Activated CD4-positive, alpha-beta T cell treated with anti-CD3 and anti-CD28 coated beads, Interleukin-2, Interleukin-4, amounts not matched to agents 100 ng/mL and 50 ng/mL, durations not matched to agents 16 hours and 8 hours (primary cell): ENCODE results near the gene CAMTA1.

Source experiments
- DNase-seq: peaks from one replicate; pipeline ENCODE4 v3.0.0-alpha.2; 2020; ENCODE audit warnings: low spot score

CAMTA1 gene

GRCh38 chr1:7196036-7196911 is 411.0 kb downstream of the CAMTA1 start:
- no peak for DNase-seq

DNA sequence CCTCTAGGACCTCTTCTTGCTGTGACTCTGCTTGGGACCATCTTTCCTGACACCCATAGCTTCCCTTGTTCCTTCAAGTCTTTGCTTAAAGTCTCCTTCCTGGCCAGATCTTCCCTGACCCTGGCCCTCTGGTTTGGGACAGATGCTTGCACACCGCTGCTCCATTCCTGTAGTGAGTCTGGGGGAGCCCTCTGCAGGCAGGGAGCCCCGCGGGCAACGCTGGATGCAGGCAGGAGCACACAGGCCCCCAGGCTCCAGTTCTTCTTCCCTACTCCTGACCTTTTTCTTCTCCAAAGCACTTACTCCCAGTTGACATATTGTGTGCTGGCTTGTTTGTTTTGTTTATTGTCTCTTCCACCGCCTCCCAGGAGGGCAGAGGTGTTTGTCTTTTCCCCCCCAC is 413.4 kb downstream of the CAMTA1 start:
- no peak for DNase-seq

- DNase-seq = no peak
These were observed 414.0 kb downstream of the CAMTA1 start for GRCh38 chr1:7199077-7199779.

- DNase-seq = peak; percentile 48
These were observed 422.8 kb downstream of the CAMTA1 start for GRCh38 chr1:7207875-7208646.

GRCh38 chr1:7208647-7209180 is 423.5 kb downstream of the CAMTA1 start:
- no peak for DNase-seq

- no peak for DNase-seq
These were observed 424.1 kb downstream of the CAMTA1 start for GRCh38 chr1:7209336-7209735.

GRCh38 chr1:7218210-7218832 is 433.1 kb downstream of the CAMTA1 start:
- DNase-seq = peak; percentile 41

DNA sequence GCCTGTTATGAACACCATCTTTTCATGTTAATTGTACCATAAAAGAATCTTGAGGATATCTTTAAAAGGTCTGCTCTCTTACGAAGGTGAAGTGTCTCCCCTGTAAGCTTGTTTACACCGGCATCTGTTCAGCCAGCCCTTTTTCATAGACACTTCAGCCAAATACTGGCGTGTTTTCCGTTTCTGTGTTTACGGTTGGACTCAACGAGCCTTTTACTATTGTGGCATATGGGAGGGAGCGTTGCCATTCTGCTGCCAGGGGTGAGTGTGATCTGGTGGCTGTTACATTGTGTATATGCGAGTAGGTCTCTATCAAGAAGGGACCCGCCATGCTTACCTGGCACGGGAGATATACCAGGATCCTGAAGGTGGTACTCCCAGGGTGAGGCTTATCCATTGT is 433.8 kb downstream of the CAMTA1 start:
- DNase-seq = no peak

DNA sequence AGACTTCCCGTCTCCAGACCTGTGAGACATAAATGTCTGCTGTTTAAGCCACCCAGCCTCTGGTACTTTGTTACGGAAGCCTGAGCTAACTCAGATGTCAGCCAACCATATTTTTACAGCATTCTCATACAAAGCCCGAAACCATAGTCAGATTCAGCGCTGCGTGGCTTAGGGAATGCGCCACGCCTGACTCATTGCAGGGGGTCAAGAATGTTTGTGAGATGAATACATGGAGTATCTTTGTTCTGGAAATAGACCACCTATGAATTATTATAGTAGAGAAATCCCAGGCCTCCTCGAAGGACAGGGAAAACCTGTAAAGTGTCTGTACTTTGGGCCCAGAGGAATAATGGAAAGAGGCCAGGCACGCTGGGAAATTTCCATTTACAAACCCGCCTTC is 434.8 kb downstream of the CAMTA1 start:
- DNase-seq = no peak

- DNase-seq = no peak
These were observed 435.5 kb downstream of the CAMTA1 start for GRCh38 chr1:7220712-7221252.

DNA sequence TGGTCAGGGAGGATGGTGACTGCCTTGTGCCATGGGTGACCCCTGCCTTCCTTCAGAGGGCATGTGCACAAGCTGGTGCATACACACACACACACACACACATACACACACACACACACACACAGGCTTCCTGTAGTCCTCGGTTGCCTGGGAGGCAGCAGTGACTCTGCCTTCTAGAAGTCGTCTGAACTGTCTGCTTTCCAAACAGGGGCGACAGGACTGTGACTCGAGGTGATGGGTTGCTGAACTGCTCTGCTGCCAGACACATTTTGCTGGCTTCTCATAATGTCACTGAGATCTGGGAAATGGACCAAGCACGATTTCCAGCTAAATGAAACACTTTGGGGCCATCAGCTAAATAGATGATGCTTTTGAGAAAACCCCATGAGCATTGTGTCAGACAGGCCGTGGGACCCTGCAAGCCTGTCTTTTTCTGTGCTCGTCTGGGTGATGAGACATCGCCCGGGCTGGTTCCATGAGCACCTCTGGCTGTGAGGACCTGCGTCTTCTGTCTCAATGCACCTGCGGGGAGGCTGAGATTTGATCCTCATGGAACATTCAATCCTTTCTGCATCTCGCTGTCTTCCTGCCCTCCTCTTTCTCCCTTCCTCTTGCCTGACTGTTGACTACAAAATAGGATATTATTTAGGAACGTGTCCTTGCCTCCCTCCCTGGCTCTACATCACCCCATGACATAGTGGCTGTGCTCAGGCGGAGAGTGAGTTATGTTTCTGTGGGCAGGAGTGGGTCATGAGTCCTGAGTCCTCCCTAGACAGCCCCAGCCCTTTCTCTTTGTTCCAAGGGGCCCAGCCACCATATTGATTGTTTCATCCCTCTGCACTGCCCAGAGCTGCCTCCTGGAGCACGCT is 436.8 kb downstream of the CAMTA1 start:
- no peak for DNase-seq

DNA sequence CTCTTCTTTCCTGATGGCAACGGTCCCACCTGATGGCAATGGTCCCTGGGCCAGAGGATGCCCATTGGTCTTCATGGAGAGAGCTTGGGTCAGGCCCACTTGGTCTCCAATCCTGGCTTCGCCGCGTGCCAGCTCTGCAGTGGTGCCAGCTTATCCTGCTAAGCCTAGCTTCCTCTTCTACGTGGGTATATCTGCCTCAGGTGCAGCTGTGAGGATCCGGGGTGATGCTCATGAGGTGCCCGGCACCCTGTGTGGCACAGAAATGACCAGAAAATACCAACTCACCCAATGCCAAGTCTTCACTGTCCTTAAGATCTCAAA is 437.4 kb downstream of the CAMTA1 start:
- no peak for DNase-seq

GRCh38 chr1:7223334-7224080 is 438.3 kb downstream of the CAMTA1 start:
- DNase-seq = no peak

DNA sequence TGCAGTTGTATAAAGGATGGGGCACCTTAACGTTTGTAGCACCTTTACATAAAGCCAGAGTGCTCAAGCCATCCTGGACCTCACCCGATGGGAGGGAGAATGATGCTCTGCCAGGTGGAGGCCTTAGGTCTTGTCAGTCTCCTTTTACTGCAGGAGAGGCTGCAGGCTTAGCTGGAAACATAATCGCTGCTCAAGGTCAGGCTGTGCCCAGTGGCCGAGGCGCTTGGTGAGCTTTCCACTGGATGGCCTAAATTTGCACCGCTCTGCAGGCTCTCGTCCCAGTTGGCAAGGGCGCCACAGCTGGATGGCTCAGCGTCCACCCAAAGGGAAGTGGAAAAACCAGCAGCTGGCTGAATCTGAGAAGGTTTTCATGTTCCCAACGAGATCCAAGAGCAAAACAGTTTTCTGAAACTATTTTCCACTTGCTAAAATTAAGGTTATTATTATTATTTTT is 438.9 kb downstream of the CAMTA1 start:
- DNase-seq = no peak

DNA sequence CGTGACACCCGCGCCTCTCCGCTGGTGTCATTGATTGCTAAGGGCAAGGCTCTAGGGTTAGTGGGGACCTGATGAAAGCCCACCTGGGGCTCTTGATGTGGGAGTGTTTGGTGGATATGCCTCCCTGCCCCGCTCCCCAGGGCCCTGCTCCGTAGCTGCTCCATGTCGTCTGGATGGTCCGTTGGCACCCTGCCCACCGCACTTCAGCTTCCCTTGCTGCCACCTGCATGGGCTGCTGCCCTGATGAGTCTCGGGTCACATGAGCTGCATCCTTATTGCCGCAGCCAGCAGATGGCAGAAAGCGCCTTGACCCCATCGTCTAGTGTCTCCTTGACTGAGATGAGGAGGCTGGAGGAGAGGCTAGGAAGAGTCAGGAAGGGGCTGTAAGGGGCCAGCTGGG is 439.4 kb downstream of the CAMTA1 start:
- no peak for DNase-seq

DNA sequence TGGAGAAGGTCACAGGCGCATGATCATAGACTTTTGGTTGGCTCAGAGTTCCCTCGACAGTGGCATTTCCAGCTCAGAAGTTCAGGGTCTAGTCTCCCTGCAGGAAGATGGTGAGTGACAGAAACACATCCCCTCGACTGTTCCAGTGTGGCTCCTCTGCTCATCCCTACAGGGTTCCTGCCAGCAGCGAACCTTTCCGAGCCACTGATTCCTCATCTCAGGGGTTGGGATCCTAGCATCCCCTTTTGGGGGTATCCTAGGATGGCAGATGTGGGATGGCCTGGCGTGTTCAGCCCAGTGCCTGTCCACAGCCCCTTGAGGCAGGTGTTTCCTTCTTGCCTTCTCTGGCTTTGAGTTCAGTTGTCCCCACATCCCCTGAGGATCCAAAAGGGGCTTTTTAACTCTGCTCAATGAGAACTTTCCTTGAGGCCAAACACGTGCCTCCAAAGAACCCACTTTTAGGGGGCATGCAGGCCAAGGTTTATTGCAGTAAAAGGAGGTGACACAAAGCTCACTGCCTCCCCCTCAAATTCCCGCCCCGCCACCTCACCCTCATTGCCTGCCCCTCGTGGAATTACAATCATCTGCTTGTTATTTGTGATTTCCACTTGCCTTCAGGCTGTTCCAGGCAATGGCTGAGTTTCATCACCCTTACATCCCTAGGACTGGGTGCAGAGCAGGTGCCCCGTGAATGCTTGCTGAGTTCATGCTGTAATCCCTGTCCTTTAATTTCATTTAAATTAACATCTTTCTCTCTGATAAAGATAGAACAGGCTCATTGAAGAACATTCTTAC is 440.7 kb downstream of the CAMTA1 start:
- DNase-seq = no peak

DNA sequence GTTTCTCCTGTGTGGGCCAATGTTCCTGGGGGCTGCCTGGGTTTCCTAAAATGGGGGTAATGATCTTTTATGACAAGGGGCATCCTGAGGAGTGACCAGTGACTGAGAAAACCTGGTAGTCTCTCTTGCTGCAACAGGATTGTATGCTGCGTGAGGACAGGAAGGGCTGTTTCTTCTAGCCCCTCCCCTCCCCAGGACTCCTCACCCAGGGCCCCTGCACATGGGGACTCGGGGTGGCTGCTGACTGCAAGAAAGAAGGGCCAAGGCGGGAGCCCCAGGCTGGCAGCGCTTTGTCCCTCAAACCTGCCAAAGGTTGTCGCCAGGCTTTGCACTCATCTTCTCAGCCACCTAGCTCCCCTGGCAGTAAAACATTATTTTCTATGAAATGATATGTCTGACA is 442.4 kb downstream of the CAMTA1 start:
- no peak for DNase-seq

DNA sequence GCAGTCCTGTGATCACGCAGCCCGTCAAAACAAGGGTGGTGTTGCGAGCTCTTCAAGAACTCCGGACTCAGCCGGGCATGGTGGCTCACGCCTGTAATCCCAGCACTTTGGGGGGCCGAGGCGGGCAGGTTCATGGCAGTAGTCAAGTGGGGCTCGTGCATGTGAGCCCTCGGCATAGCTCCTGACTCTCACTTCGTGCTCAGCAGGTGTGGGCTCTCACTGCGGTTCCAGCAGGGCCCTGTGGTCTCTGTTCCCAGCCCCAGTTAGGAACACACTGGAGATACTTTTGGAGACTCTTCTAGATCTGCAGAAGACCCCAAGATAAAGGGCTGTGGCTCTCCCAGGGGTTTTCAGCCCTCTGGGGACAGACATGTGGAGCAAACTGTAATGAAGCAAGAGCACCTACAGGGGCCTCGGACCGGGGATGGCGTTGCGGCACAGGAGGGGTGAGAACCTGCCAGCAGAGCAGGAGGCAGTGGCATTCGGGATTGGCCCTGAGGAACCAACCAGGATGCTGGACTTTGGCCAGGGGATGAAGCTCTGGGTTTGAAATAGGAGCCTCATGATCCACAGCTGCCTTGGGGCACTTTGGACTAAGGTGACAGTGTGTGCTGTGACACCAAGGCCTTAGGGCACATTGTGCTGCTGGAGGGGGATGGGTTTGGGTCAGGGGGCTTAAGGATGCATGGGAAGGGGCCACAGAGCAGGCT is 443.2 kb downstream of the CAMTA1 start:
- no peak for DNase-seq

DNA sequence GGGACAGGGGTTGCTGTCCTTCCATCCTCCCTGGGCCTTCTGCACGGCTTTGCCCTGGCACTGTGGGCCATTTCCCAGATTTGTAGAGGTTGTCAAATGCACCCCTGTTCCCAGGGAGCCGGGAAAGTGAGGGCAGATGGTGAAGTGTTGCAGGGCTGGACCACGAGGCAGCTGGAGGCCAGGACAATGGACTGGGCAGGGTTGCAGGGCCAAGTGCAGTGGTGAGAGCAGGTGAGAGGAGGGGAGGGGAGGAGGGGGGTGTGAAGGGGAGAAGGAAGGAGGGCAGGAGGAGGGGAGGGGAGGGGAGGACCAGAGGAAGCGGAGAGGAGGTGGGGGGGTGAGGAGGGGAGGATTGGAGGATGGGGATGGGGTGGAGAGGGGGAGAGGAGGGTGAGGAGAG is 443.9 kb downstream of the CAMTA1 start:
- no peak for DNase-seq
